Measurements from ENCODE around the gene NCMAP.

Gene NCMAP

GRCh38 chr1:24622218-24622617, 66.3 kb downstream of the NCMAP start:
- DNase-seq (ENCODE audit: low spot score) = no peak

- no peak for DNase-seq (ENCODE audit: low spot score)
These were observed 76.9 kb downstream of the NCMAP start for GRCh38 chr1:24632832-24633175.

- peak; percentile 73 for DNase-seq (ENCODE audit: low spot score)
These were observed 79.4 kb downstream of the NCMAP start for GRCh38 chr1:24635195-24635843.

- no peak for DNase-seq (ENCODE audit: low spot score)
These were observed 80.9 kb downstream of the NCMAP start for GRCh38 chr1:24636661-24637357.

GRCh38 chr1:24639094-24639493, 83.2 kb downstream of the NCMAP start:
- DNase-seq (ENCODE audit: low spot score) = no peak

- DNase-seq (ENCODE audit: low spot score) = peak; percentile 40
These were observed 84.0 kb downstream of the NCMAP start for GRCh38 chr1:24639881-24640280.

- DNase-seq (ENCODE audit: low spot score) = peak; percentile 13
These were observed 84.4 kb downstream of the NCMAP start for GRCh38 chr1:24640288-24640687.

GRCh38 chr1:24641646-24642151, 85.8 kb downstream of the NCMAP start:
- DNase-seq (ENCODE audit: low spot score) = peak; percentile 19

- peak; percentile 100 for DNase-seq (ENCODE audit: low spot score)
These were observed 86.8 kb downstream of the NCMAP start, which contains the start of gene SRRM1 for GRCh38 chr1:24642481-24643362. SRRM1 (plus strand) TSS chr1:24643302; CDS start chr1:24643327, 25 bp downstream.

- peak; percentile 11 for DNase-seq (ENCODE audit: low spot score)
These were observed 87.6 kb downstream of the NCMAP start for GRCh38 chr1:24643363-24644099.

GRCh38 chr1:24644100-24644384, 88.2 kb downstream of the NCMAP start:
- DNase-seq (ENCODE audit: low spot score) = peak; percentile 26

GRCh38 chr1:24648919-24649318, 93.0 kb downstream of the NCMAP start:
- no peak for DNase-seq (ENCODE audit: low spot score)

- DNase-seq (ENCODE audit: low spot score) = no peak
These were observed 96.5 kb downstream of the NCMAP start for GRCh38 chr1:24652382-24652781.

- DNase-seq (ENCODE audit: low spot score) = no peak
These were observed 98.1 kb downstream of the NCMAP start for GRCh38 chr1:24654010-24654409.

GRCh38 chr1:24656046-24656445, 100.2 kb downstream of the NCMAP start:
- no peak for DNase-seq (ENCODE audit: low spot score)

GRCh38 chr1:24657781-24658180, 101.9 kb downstream of the NCMAP start:
- peak; percentile 67 for DNase-seq (ENCODE audit: low spot score)

Data from kidney tubule cell (primary cell).